PFSK-1 (cell line): ENCODE data around the gene CCDC82.

ENCODE experiments used
- FOXP2 ChIP-seq: optimal IDR thresholded peaks from 2 replicates; pipeline ENCODE3; 2011; ENCODE audit warnings: borderline replicate concordance, control low read depth, inconsistent platforms; ENCODE audit not compliant: insufficient read depth; ENCODE audit errors: extremely low read length, extremely low read depth
- POLR2AphosphoS5 ChIP-seq: IDR thresholded peaks from 2 replicates; pipeline ENCODE4 v1.6.1; 2012; ENCODE audit warnings: low read depth, mild to moderate bottlenecking, control low read depth, low read length, moderate library complexity
- REST ChIP-seq, 2 experiments: IDR thresholded peaks; 2 replicates each; pipeline versions ENCODE4 v1.6.1 to v1.8.0; 2011 to 2012; ENCODE audit warnings: low read depth in 2 of 2, low read length in 2 of 2, control low read depth in 1 of 2, inconsistent platforms in 1 of 2, mild to moderate bottlenecking in 1 of 2, moderate library complexity in 1 of 2; ENCODE audit not compliant: insufficient read depth in 1 of 2
- SIN3A ChIP-seq: IDR thresholded peaks from 2 replicates; pipeline ENCODE4 v1.6.1; 2012; ENCODE audit warnings: mild to moderate bottlenecking, low read length, moderate library complexity, borderline replicate concordance; ENCODE audit not compliant: insufficient read depth
- TAF1 ChIP-seq: IDR thresholded peaks from 2 replicates; pipeline ENCODE4 v1.6.1; 2012; ENCODE audit warnings: low read length, control low read depth, borderline replicate concordance; ENCODE audit not compliant: insufficient read depth

CCDC82 gene

GRCh38 chr11:96309643-96310017 is 80.1 kb downstream of the CCDC82 start:
- TF ChIP-seq POLR2AphosphoS5 (no peak), REST (IDR thresholded peaks at IDR 0.05; ENCODE audit: insufficient read depth in 1 of 2, low read depth in 2 of 2, low read length in 2 of 2) (no peak), SIN3A (no peak), TAF1 (no peak), FOXP2 (no peak)

DNA sequence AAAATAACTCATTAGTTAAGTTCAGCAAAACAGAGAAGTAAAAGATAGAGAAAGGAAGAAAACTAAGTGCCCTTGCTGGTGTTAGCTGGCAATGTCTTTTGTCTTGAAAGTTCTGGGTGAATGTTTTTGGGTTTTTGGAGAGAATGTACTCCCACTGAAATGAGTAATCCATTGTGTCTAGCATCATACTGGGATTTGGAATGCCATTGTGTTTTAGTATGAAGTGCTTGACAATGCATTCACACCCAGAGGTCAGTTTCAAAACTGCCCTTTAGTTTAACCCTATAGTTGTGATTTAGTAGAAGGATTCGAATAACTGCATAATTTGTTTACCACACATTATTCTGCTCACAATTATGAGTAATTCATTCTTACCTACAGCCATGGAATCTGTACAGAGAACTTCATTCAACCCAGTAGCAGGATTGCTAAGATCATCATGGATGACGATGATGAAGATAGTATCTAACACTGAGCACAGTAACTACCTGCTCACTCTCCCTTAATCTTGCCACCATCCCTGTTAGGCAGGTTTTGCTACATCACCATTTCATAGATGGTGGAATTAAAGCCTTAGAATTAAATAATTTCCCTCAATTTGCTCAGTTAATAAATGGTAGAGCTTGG is 80.6 kb downstream of the CCDC82 start:
- TF ChIP-seq SIN3A (no peak), TAF1 (no peak), REST (IDR thresholded peaks at IDR 0.05; ENCODE audit: insufficient read depth in 1 of 2, low read depth in 2 of 2, low read length in 2 of 2) (no peak), FOXP2 (no peak), POLR2AphosphoS5 (no peak)

DNA sequence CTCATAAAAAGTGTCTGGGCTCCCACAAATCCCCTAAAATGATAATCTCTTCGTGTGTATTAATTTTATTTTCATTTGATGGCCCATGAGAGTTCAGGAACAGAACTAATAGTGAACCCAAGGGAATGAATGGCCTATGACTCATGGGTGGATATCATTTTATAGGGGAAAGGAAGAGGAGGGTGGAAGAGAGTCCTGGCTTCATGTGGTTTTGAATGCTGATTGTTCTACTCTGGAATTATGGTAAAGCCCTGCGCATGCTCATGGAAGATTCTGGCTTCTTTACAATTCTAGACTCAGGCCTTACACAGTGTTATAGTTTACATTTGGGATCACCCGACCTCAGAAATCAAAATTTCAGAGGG is 82.0 kb downstream of the CCDC82 start:
- TF ChIP-seq POLR2AphosphoS5 (no peak), FOXP2 (no peak), REST (IDR thresholded peaks at IDR 0.05; ENCODE audit: insufficient read depth in 1 of 2, low read depth in 2 of 2, low read length in 2 of 2) (no peak), TAF1 (0 out of 2 replicates have a peak, but pooled peaks have one; percentile 51), SIN3A (no peak)

DNA sequence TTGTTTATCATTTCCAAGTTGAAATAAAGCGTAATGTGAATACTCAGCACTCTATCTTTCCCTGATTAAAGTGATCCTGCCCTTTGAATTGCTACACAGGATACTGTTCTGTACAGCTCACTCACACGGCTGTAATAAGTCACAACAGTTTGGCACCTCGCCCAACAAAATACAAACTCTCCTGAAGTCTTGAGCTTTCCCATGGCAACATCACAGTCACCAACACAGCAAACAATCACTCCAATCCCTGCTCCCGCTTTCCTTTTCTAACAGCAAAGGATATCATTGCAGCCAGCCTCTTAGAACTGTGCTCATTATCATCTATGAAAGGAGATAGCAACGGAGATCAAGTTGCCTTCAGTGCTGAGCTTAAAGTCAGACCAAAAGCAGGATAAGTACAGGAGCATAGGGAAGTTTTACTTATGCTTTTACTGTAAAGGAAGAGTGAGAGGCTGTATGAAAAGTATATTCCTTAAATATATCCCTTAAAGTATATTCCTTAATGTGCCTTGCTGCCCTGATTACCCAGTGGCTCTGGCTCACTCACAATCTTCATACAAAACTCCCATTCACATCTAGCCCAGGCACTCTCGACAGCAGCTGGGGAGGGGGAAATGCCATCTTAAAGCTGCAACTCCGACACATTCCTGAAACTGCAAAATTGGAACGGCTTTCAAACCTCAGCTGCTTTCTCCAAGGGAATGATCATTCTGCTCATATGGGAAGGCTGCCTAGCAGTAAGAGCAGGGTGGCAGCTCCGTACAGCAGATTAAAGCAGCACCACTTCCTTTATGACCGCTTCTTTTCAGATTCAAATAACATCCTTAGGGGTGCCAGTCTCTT is 82.6 kb downstream of the CCDC82 start:
- TF ChIP-seq FOXP2 (no peak), SIN3A (peak; percentile 80; the same call in 1 of the 2 replicates), REST (IDR thresholded peaks at IDR 0.05; ENCODE audit: insufficient read depth in 1 of 2, low read depth in 2 of 2, low read length in 2 of 2) (peak in 1 of 2 experiments; percentile 35; a peak in 1 of 4 replicates), POLR2AphosphoS5 (peak; percentile 58; the same call in 1 of the 2 replicates)
